HepG2 (cell line): Measurements from ENCODE around the gene HES6. TPM values are rescaled to one million over a fixed set of nuclear protein-coding genes. Genes with fewer than 3 reads are reported as not detected.

Experiments used
- IRF9 ChIP-seq: sonication (generic); formaldehyde crosslinking; IDR thresholded peaks from 2 replicates; pipeline ENCODE4 v1.8.0; 2022; ENCODE audit warnings: missing genetic modification reagents, mild to moderate bottlenecking, borderline replicate concordance
- KDM5B ChIP-seq: sonication (generic); formaldehyde crosslinking; IDR thresholded peaks from 2 replicates; pipeline ENCODE4 v1.4.0; 2020; ENCODE audit warnings: missing genetic modification reagents, mild to moderate bottlenecking, borderline replicate concordance
- MED8 ChIP-seq: sonication (generic); formaldehyde crosslinking; IDR thresholded peaks from 2 replicates; pipeline ENCODE4 v1.8.1; 2023; ENCODE audit warnings: mild to moderate bottlenecking, missing genetic modification reagents; ENCODE audit not compliant: insufficient replicate concordance
- NBN ChIP-seq: fragments of 450-650 bp; conservative IDR thresholded peaks from 2 replicates; pipeline ENCODE4 v1.6.1; 2017
- RNF2 ChIP-seq: fragments of 450-650 bp; conservative IDR thresholded peaks from 2 replicates; pipeline ENCODE4 v1.6.1; 2016; ENCODE audit warnings: low read depth
- SNAPC2 ChIP-seq: sonication (generic); formaldehyde crosslinking; IDR thresholded peaks from 2 replicates; pipeline ENCODE4 v1.8.1; 2022; ENCODE audit warnings: mild to moderate bottlenecking, missing genetic modification reagents
- SP4 ChIP-seq: sonication (generic); formaldehyde crosslinking; IDR thresholded peaks from 2 replicates; pipeline ENCODE4 v1.8.1; 2023; ENCODE audit warnings: mild to moderate bottlenecking, missing genetic modification reagents
- ZBTB26 ChIP-seq: IDR thresholded peaks from 2 replicates; pipeline ENCODE4 v1.6.1; 2016; ENCODE audit warnings: missing compliant biosample characterization, missing genetic modification reagents, borderline replicate concordance
- ZBTB4 ChIP-seq: sonication (generic); formaldehyde crosslinking; IDR thresholded peaks from 2 replicates; pipeline ENCODE4 v1.4.0; 2020; ENCODE audit warnings: missing genetic modification reagents, mild to moderate bottlenecking, borderline replicate concordance
- ZBTB42 ChIP-seq: sonication (generic); formaldehyde crosslinking; IDR thresholded peaks from 2 replicates; pipeline ENCODE4 v1.5.0; 2020; ENCODE audit warnings: mild to moderate bottlenecking, missing genetic modification reagents
- ZFP36L1 ChIP-seq: sonication (generic); formaldehyde crosslinking; IDR thresholded peaks from 2 replicates; pipeline ENCODE4 v1.8.0; 2022; ENCODE audit warnings: mild to moderate bottlenecking, missing genetic modification reagents, moderate library complexity
- ZNF205 ChIP-seq: IDR thresholded peaks from 2 replicates; pipeline ENCODE4 v1.6.1; 2018; ENCODE audit warnings: missing biosample characterization, missing genetic modification reagents
- ZNF354B ChIP-seq: sonication (generic); formaldehyde crosslinking; IDR thresholded peaks from 2 replicates; pipeline ENCODE4 v1.8.0; 2022; ENCODE audit warnings: mild to moderate bottlenecking, missing genetic modification reagents
- ZNF468 ChIP-seq: sonication (generic); formaldehyde crosslinking; IDR thresholded peaks from 2 replicates; pipeline ENCODE4 v1.8.0; 2022; ENCODE audit warnings: mild to moderate bottlenecking, moderate library complexity, missing genetic modification reagents
- ZNF576 ChIP-seq: sonication (generic); formaldehyde crosslinking; IDR thresholded peaks from 2 replicates; pipeline ENCODE4 v1.4.0; 2020; ENCODE audit warnings: mild to moderate bottlenecking, missing genetic modification reagents
- ZNF605 ChIP-seq: sonication (generic); formaldehyde crosslinking; IDR thresholded peaks from 2 replicates; pipeline ENCODE4 v1.8.0; 2022; ENCODE audit warnings: mild to moderate bottlenecking, missing genetic modification reagents
- ZNF713 ChIP-seq: sonication (generic); formaldehyde crosslinking; IDR thresholded peaks from 2 replicates; pipeline ENCODE4 v1.4.0; 2020; ENCODE audit warnings: mild to moderate bottlenecking, missing genetic modification reagents
- polyA plus RNA-seq, 8 experiments: library from polyadenylated mRNA; depleted of rRNA in 3 of 8; stranded (reverse) in 7 of 8; unstranded in 1 of 8; fragments of >200 nt; fragmentation: Illumina TruSeq in 4 of 8; extraction: Trizol in 4 of 8; gene quantifications; 2 replicates each; pipeline versions ENCODE4 v1.2.1 to v1.2.3, GENCODE V29; 2011 to 2016; ENCODE audit warnings: low read depth in 4 of 8, missing spikeins in 1 of 8, mixed read lengths in 1 of 8; ENCODE audit not compliant: insufficient read depth in 1 of 8
- total RNA-seq, 5 experiments: library from RNA; depleted of rRNA; stranded (reverse); fragments of >200 nt; fragmentation: Illumina TruSeq; extraction: Trizol; gene quantifications; 2 replicates each; pipeline ENCODE4 v1.2.3, GENCODE V29; 2016; ENCODE audit warnings: low read depth in 1 of 5
- TF ChIP-seq, protein P1 (sequence below): sonication (generic); formaldehyde crosslinking; IDR thresholded peaks from 2 replicates; pipeline ENCODE4 v1.8.1; 2022; ENCODE audit warnings: low read depth, mild to moderate bottlenecking, missing genetic modification reagents
- TF ChIP-seq, protein P2 (sequence below): IDR thresholded peaks from 2 replicates; pipeline ENCODE4 v1.6.1; 2016; ENCODE audit warnings: low read depth, borderline replicate concordance

HES6 gene
- total and polyA plus RNA-seq, 2 of the 13 experiments (the other 11 are each of a cell fraction or from before 2014, with no cell fraction given) = 19.5 to 82.8 TPM

DNA sequence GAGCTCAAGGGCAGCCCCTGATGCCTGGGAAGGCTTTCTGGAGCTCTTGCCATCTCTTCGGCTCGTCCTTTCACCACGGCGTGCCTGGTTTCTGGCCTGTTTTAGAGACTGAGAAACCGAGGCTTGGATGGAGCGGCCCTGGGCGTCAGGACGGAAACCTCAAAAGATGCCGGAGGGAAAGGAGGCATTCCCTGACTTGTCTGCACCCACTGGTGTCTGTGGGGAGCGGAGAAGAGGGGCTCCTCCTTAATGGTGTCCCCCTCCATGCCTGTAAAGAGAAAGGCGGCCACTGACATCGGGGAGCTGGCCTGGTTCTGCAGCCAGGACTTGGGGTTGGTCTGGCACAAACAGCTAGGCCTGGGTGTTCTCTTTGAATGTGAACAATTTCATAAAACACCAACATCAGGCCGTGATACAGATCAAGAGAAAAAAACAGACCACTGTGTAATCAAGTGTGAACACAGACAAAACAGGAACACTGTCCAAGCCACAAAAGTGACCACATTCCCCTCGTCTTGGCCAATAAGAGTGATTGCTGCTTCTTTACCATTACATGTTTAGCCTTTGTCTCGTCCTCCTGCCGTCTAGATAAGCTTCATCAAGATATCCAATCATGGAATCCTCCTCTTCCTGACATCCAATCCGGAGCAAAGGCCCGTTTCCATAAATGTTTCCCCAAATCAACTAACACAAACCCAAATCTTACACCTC lies 35.7 kb downstream of the HES6 start (continued):
- TF ChIP-seq, protein P1, sequence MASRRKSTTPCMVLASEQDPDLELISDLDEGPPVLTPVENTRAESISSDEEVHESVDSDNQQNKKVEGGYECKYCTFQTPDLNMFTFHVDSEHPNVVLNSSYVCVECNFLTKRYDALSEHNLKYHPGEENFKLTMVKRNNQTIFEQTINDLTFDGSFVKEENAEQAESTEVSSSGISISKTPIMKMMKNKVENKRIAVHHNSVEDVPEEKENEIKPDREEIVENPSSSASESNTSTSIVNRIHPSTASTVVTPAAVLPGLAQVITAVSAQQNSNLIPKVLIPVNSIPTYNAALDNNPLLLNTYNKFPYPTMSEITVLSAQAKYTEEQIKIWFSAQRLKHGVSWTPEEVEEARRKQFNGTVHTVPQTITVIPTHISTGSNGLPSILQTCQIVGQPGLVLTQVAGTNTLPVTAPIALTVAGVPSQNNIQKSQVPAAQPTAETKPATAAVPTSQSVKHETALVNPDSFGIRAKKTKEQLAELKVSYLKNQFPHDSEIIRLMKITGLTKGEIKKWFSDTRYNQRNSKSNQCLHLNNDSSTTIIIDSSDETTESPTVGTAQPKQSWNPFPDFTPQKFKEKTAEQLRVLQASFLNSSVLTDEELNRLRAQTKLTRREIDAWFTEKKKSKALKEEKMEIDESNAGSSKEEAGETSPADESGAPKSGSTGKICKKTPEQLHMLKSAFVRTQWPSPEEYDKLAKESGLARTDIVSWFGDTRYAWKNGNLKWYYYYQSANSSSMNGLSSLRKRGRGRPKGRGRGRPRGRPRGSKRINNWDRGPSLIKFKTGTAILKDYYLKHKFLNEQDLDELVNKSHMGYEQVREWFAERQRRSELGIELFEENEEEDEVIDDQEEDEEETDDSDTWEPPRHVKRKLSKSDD = 0 out of 2 replicates have a peak, but pooled peaks have one; percentile 27
- TF ChIP-seq ZBTB26 (CRISPR knock-in tag) (peak; percentile 72; the same call in 1 of the 2 replicates), KDM5B (CRISPR knock-in tag) (peak; percentile 37; the same call in 1 of the 2 replicates), ZBTB4 (CRISPR knock-in tag) (peak; percentile 78; the same call in 1 of the 2 replicates), SP4 (CRISPR knock-in tag) (peak; percentile 27; the same call in 1 of the 2 replicates), ZBTB42 (CRISPR knock-in tag) (no peak), RNF2 (peak; percentile 93; the same call in 1 of the 2 replicates), SNAPC2 (peak; percentile 11; the same call in 1 of the 2 replicates), MED8 (CRISPR knock-in tag) (peak; percentile 56), ZNF354B (CRISPR knock-in tag) (0 out of 2 replicates have a peak, but pooled peaks have one; percentile 24), NBN (no peak), ZFP36L1 (peak; percentile 78; the same call in 1 of the 2 replicates), ZNF713 (CRISPR knock-in tag) (0 out of 2 replicates have a peak, but pooled peaks have one; percentile 67), ZNF205 (peak; percentile 11; the same call in 1 of the 2 replicates), ZNF576 (CRISPR knock-in tag) (0 out of 2 replicates have a peak, but pooled peaks have one; percentile 59), ZNF605 (CRISPR knock-in tag) (peak; percentile 81), ZNF468 (CRISPR knock-in tag) (0 out of 2 replicates have a peak, but pooled peaks have one; percentile 65), IRF9 (CRISPR knock-in tag) (0 out of 2 replicates have a peak, but pooled peaks have one; percentile 44)
- TF ChIP-seq, protein P2, sequence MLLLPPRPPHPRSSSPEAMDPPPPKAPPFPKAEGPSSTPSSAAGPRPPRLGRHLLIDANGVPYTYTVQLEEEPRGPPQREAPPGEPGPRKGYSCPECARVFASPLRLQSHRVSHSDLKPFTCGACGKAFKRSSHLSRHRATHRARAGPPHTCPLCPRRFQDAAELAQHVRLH = peak; percentile 6; the same call in 1 of the 2 replicates
